HCT116 (cell line): ENCODE results near the gene TDG. TPM values are rescaled to one million over a fixed set of nuclear protein-coding genes. Genes with fewer than 3 reads are reported as not detected.
A peak's percentile ranks its signal among the peaks of the same experiment; 100 is the strongest.

ENCODE experiments used
- ATAC-seq: fragments of 200-7000 bp; cut with Tn5 transposase; 2 replicates; pipeline ENCODE4 v1.9.1; 2020; ENCODE audit warnings: mild to moderate bottlenecking, moderate library complexity
- BruUV-seq: library from RNA; stranded (reverse); fragments of 400-500 nt; replicated peaks from 2 replicates; lab custom pipeline; 2021; lab: Mats Ljungman, UMichigan
- CTCF ChIA-PET: fragments of 300-600 bp; sonication (Branson Sonifier 250); formaldehyde crosslinking; loops from one replicate; lab custom pipeline; 2021; ENCODE audit warnings: antibody characterized with exemption; lab: Charles Lee
- POLR2A ChIA-PET: fragments of 300-600, 350-600 bp; sonication (Branson Sonifier 250); formaldehyde crosslinking; loops from one replicate; lab custom pipeline; 2021; ENCODE audit warnings: antibody characterized with exemption; lab: Charles Lee
- RAD21 ChIA-PET, 2 experiments: fragments of 300-600 bp; sonication (Branson Sonifier 250); formaldehyde crosslinking; loops; one replicate each; lab custom pipeline; 2023; ENCODE audit warnings: low total read pairs in 2 of 2; ENCODE audit not compliant: uncharacterized antibody in 2 of 2, unreplicated experiment in 2 of 2, low non-redundant PET in 1 of 2; lab: Charles Lee
- DNase-seq: peaks from one replicate; pipeline ENCODE4 v3.0.0-alpha.2; 2010; ENCODE audit warnings: low read depth, low spot score
- H2AFZ ChIP-seq: fragments of 200-600 bp; shearing (Covaris generic), sonication (generic); 2 replicates; pipeline ENCODE4 v1.6.1; 2017; ENCODE audit warnings: low read depth, mixed run types, mixed read lengths, antibody characterized with exemption, low read length; ENCODE audit not compliant: poor library complexity, severe bottlenecking
- H3K27ac ChIP-seq: 2 replicates; pipeline ENCODE4 v1.5.1; 2012; ENCODE audit warnings: low read depth, low read length
- H3K27me3 ChIP-seq: fragments of 200-600 bp; sonication (generic); 2 replicates; pipeline ENCODE4 v1.6.1; 2016; ENCODE audit warnings: mixed run types, low read length, mixed read lengths; ENCODE audit not compliant: insufficient read depth
- H3K36me3 ChIP-seq, 2 experiments: fragments of 200-500 bp in 1 of 2; fragments of 200-600 bp in 1 of 2; sonication (Bioruptor generic) in 1 of 2; sonication (generic) in 1 of 2; 2 replicates each; pipeline versions ENCODE4 v1.5.1 to v1.6.1; 2014 to 2016; ENCODE audit warnings: low read length in 2 of 2, inconsistent platforms in 1 of 2, mixed read lengths in 1 of 2, mixed run types in 1 of 2; ENCODE audit not compliant: insufficient read depth in 2 of 2, control insufficient read depth in 1 of 2
- H3K4me1 ChIP-seq, 2 experiments: fragments of 200-600 bp in 1 of 2; sonication (generic) in 1 of 2; 2 replicates each; pipeline versions ENCODE4 v1.5.1 to v1.6.1; 2012 to 2017; ENCODE audit warnings: low read length in 2 of 2, inconsistent platforms in 1 of 2, mild to moderate bottlenecking in 1 of 2, mixed read lengths in 1 of 2, mixed run types in 1 of 2, moderate library complexity in 1 of 2; ENCODE audit not compliant: insufficient read depth in 2 of 2, control insufficient read depth in 1 of 2
- H3K4me2 ChIP-seq: fragments of 200-600 bp; sonication (generic); 2 replicates; pipeline ENCODE4 v1.6.1; 2017; ENCODE audit warnings: mixed run types, low read length, mixed read lengths
- H3K4me3 ChIP-seq, 2 experiments: fragments of 200-600 bp in 1 of 2; sonication (generic) in 1 of 2; replicated peaks in 1 of 2; 2 replicates each; pipeline ENCODE4 v1.5.1; 2011 to 2016; ENCODE audit warnings: low read length in 2 of 2, control low read depth in 1 of 2, low read depth in 1 of 2, mild to moderate bottlenecking in 1 of 2, mixed read lengths in 1 of 2, mixed run types in 1 of 2
- H3K79me2 ChIP-seq: fragments of 200-600 bp; sonication (generic); 2 replicates; pipeline ENCODE4 v1.6.1; 2017; ENCODE audit warnings: mild to moderate bottlenecking, mixed run types, low read length, moderate library complexity, mixed read lengths; ENCODE audit not compliant: insufficient read depth
- H3K9ac ChIP-seq: fragments of 200-600 bp; sonication (generic); 2 replicates; pipeline ENCODE4 v1.6.1; 2016; ENCODE audit warnings: low read length, mixed read lengths
- H3K9me2 ChIP-seq: fragments of 200-600 bp; sonication (generic), shearing (Covaris generic); 2 replicates; pipeline ENCODE4 v1.6.1; 2017; ENCODE audit warnings: mixed run types, mild to moderate bottlenecking, moderate library complexity; ENCODE audit not compliant: insufficient read depth
- H3K9me3 ChIP-seq, 2 experiments: fragments of 200-500 bp in 1 of 2; fragments of 200-600 bp in 1 of 2; sonication (Bioruptor generic) in 1 of 2; sonication (generic) in 1 of 2; 2 replicates each; pipeline ENCODE4 v1.6.1; 2014 to 2017; ENCODE audit warnings: low read length in 2 of 2, mixed read lengths in 2 of 2, inconsistent platforms in 1 of 2, low read depth in 1 of 2, mild to moderate bottlenecking in 1 of 2, mixed run types in 1 of 2, moderate library complexity in 1 of 2; ENCODE audit not compliant: control insufficient read depth in 1 of 2, insufficient read depth in 1 of 2
- H4K20me1 ChIP-seq: fragments of 200-600 bp; sonication (generic), shearing (Covaris generic); 2 replicates; pipeline ENCODE4 v1.6.1; 2017; ENCODE audit warnings: mixed run types, mild to moderate bottlenecking, moderate library complexity; ENCODE audit not compliant: insufficient read depth
- CBX3 ChIP-seq: IDR thresholded peaks from 2 replicates; pipeline ENCODE4 v1.6.1; 2012; ENCODE audit warnings: low read depth
- CEBPB ChIP-seq: IDR thresholded peaks from 2 replicates; pipeline ENCODE4 v1.6.1; 2012; ENCODE audit warnings: low read depth
- EGR1 ChIP-seq: IDR thresholded peaks from 2 replicates; pipeline ENCODE4 v1.6.1; 2012; ENCODE audit warnings: low read depth
- EZH2 ChIP-seq: fragments of 200-600 bp; sonication (generic); IDR thresholded peaks from 2 replicates; pipeline ENCODE4 v1.6.1; 2017; ENCODE audit warnings: antibody characterized with exemption, mixed run types
- EZH2phosphoT487 ChIP-seq: fragments of 200-600 bp; IDR thresholded peaks from 2 replicates; pipeline ENCODE4 v1.6.1; 2018; ENCODE audit warnings: antibody characterized with exemption, borderline replicate concordance
- FOSL1 ChIP-seq: IDR thresholded peaks from 2 replicates; pipeline ENCODE4 v1.6.1; 2012; ENCODE audit warnings: low read depth
- POLR2A ChIP-seq: IDR thresholded peaks from 2 replicates; pipeline ENCODE4 v1.7.0; 2011; ENCODE audit warnings: borderline replicate concordance; ENCODE audit not compliant: insufficient read depth, insufficient read length; ENCODE audit errors: extremely low read depth
- POLR2AphosphoS5 ChIP-seq: IDR thresholded peaks from 2 replicates; pipeline ENCODE4 v1.6.1; 2011; ENCODE audit warnings: mild to moderate bottlenecking, low read depth, low read length, moderate library complexity
- SIN3A ChIP-seq: IDR thresholded peaks from 2 replicates; pipeline ENCODE4 v1.6.1; 2012; ENCODE audit warnings: low read depth
- SP1 ChIP-seq: IDR thresholded peaks from 2 replicates; pipeline ENCODE4 v1.6.1; 2012; ENCODE audit warnings: low read depth
- SRF ChIP-seq: IDR thresholded peaks from 2 replicates; pipeline ENCODE4 v1.6.1; 2012; ENCODE audit warnings: low read depth
- TCF7L2 ChIP-seq: IDR thresholded peaks from 2 replicates; pipeline ENCODE4 v1.7.0; 2011; ENCODE audit warnings: borderline replicate concordance, inconsistent platforms; ENCODE audit not compliant: insufficient read depth, insufficient read length; ENCODE audit errors: extremely low read depth
- ZFX ChIP-seq: fragments of 450-650 bp; IDR thresholded peaks from 2 replicates; pipeline ENCODE4 v1.6.1; 2017
- ZNF274 ChIP-seq: fragments of 200-500 bp; sonication (Bioruptor generic); IDR thresholded peaks from 2 replicates; pipeline ENCODE4 v1.6.1; 2014; ENCODE audit warnings: mild to moderate bottlenecking, low read depth, low read length, inconsistent platforms
- intact Hi-C: fragments of 100-400 bp; cut with micrococcal nuclease; formaldehyde crosslinking; loops from 2 replicates; pipeline ENCODE4 v1.10.0; 2022
- total RNA-seq: library from RNA; stranded (reverse); gene quantifications from one replicate; pipeline ENCODE4 v1.2.1, GENCODE V29; 2021; ENCODE audit not compliant: unreplicated experiment
- TF ChIP-seq, protein P1 (sequence below): IDR thresholded peaks from 2 replicates; pipeline ENCODE4 v1.6.1; 2012
- TF ChIP-seq, protein P2 (sequence below), 3 experiments: fragments of 200-600 bp in 1 of 3; sonication (generic) in 1 of 3; IDR thresholded peaks in 2 of 3; conservative IDR thresholded peaks in 1 of 3; 2 replicates each; pipeline ENCODE4 v1.5.1; 2012 to 2017; ENCODE audit warnings: low read depth in 2 of 3, low read length in 2 of 3, antibody characterized with exemption in 1 of 3, borderline replicate concordance in 1 of 3, control low read depth in 1 of 3, mild to moderate bottlenecking in 1 of 3, mixed read lengths in 1 of 3, mixed run types in 1 of 3, moderate library complexity in 1 of 3; ENCODE audit not compliant: insufficient read depth in 1 of 3
- TF ChIP-seq, protein P3 (sequence below): IDR thresholded peaks from 2 replicates; pipeline ENCODE4 v1.6.1; 2012
- TF ChIP-seq, protein P4 (sequence below): IDR thresholded peaks from 2 replicates; pipeline ENCODE4 v1.6.1; 2011; ENCODE audit warnings: mild to moderate bottlenecking, low read length, moderate library complexity; ENCODE audit not compliant: insufficient replicate concordance; ENCODE audit errors: extremely low read depth

The TDG gene
- total RNA-seq, 1 experiment from 2014 or later, result 23.9 TPM

DNA sequence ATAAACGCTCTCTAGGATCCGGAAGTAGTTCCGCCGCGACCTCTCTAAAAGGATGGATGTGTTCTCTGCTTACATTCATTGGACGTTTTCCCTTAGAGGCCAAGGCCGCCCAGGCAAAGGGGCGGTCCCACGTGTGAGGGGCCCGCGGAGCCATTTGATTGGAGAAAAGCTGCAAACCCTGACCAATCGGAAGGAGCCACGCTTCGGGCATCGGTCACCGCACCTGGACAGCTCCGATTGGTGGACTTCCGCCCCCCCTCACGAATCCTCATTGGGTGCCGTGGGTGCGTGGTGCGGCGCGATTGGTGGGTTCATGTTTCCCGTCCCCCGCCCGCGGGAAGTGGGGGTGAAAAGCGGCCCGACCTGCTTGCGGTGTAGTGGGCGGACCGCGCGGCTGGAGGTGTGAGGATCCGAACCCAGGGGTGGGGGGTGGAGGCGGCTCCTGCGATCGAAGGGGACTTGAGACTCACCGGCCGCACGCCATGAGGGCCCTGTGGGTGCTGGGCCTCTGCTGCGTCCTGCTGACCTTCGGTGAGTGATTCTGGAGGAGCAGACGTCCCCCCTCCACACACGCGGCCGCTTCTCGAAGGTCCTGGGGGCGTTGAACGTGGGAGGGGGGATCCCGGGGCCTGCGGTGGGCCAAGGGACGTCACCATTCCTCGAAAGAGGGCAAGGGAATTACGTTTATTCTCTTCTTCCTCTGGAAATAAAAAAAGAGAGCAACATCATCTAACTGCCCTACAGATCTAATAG, 35.5 kb upstream of the TDG start, which contains the start of gene HSP90B1:
Gene HSP90B1, plus strand, starts transcription at position 377 of the 753 bp plus-strand sequence. Its CDS starts 106 bp downstream, at position 483.
- no peaks in the 10 kb centered on the region for H3K9me2 ChIP-seq
- BruUV-seq, result no TSS peak
- no peaks in the 10 kb centered on the region for H3K27me3 ChIP-seq
- peak within 1 kb of the TSS; percentile 68 for H3K27ac ChIP-seq
- peaks cover 8 to 27% of the 10 kb centered on the region in 2 experiments for H3K4me1 ChIP-seq
- intact Hi-C loops, result loop anchor here (2.0 kb wide), 1 partner anchor 27 kb away; a partner anchor contains a TSS
- DNase-seq (peak; percentile 100), ATAC-seq (peak; percentile 89)
- H3K79me2 ChIP-seq, result peaks cover 49% of the 10 kb centered on the region
- POLR2A ChIA-PET, result interaction anchor here (0.6 to 1.8 kb wide), 17 partner anchors 10 to 169 kb away, joined by 3 to 16 read pairs (median 4); partner anchors contain the start of gene TDG
- RAD21 ChIA-PET, result interaction anchor here in 1 of 2 experiments (0.7 kb wide), 1 partner anchor 26 kb away, joined by 3 read pairs; no protein-coding TSS in a partner anchor
- H3K36me3 ChIP-seq, result peaks cover 30 to 38% of the 10 kb centered on the region in 2 experiments
- CTCF ChIA-PET, result interaction anchor here (1.4 kb wide), 1 partner anchor 35 kb away, joined by 5 read pairs; the partner anchor contains the start of gene TDG
- TF ChIP-seq SRF, result peak; percentile 59
- TF ChIP-seq SIN3A, result peak; percentile 95
- TF ChIP-seq, protein P1, sequence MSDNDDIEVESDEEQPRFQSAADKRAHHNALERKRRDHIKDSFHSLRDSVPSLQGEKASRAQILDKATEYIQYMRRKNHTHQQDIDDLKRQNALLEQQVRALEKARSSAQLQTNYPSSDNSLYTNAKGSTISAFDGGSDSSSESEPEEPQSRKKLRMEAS, result peak; percentile 96
- no peak for TF ChIP-seq EZH2
- peak; percentile 68 for TF ChIP-seq POLR2A
- no peak for TF ChIP-seq FOSL1
- no peak for TF ChIP-seq CEBPB
- TF ChIP-seq EGR1, result peak; percentile 91
- TF ChIP-seq POLR2AphosphoS5, result peak; percentile 99
- peak; percentile 72; the same call in 1 of the 2 replicates for TF ChIP-seq CBX3
- TF ChIP-seq, protein P2, sequence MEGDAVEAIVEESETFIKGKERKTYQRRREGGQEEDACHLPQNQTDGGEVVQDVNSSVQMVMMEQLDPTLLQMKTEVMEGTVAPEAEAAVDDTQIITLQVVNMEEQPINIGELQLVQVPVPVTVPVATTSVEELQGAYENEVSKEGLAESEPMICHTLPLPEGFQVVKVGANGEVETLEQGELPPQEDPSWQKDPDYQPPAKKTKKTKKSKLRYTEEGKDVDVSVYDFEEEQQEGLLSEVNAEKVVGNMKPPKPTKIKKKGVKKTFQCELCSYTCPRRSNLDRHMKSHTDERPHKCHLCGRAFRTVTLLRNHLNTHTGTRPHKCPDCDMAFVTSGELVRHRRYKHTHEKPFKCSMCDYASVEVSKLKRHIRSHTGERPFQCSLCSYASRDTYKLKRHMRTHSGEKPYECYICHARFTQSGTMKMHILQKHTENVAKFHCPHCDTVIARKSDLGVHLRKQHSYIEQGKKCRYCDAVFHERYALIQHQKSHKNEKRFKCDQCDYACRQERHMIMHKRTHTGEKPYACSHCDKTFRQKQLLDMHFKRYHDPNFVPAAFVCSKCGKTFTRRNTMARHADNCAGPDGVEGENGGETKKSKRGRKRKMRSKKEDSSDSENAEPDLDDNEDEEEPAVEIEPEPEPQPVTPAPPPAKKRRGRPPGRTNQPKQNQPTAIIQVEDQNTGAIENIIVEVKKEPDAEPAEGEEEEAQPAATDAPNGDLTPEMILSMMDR (IDR thresholded peaks at IDR 0.05 in 2 of 3, conservative IDR thresholded peaks at IDR 0.05 in 1 of 3; ENCODE audit: borderline replicate concordance in 1 of 3, insufficient read depth in 1 of 3, low read depth in 2 of 3, low read length in 2 of 3), result no peak
- TF ChIP-seq TCF7L2, result peak; percentile 53
- TF ChIP-seq ZFX, result no peak
- TF ChIP-seq SP1, result peak; percentile 99
- no peak for TF ChIP-seq EZH2phosphoT487
- TF ChIP-seq, protein P3, sequence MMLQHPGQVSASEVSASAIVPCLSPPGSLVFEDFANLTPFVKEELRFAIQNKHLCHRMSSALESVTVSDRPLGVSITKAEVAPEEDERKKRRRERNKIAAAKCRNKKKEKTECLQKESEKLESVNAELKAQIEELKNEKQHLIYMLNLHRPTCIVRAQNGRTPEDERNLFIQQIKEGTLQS, result no peak
- TF ChIP-seq, protein P4, sequence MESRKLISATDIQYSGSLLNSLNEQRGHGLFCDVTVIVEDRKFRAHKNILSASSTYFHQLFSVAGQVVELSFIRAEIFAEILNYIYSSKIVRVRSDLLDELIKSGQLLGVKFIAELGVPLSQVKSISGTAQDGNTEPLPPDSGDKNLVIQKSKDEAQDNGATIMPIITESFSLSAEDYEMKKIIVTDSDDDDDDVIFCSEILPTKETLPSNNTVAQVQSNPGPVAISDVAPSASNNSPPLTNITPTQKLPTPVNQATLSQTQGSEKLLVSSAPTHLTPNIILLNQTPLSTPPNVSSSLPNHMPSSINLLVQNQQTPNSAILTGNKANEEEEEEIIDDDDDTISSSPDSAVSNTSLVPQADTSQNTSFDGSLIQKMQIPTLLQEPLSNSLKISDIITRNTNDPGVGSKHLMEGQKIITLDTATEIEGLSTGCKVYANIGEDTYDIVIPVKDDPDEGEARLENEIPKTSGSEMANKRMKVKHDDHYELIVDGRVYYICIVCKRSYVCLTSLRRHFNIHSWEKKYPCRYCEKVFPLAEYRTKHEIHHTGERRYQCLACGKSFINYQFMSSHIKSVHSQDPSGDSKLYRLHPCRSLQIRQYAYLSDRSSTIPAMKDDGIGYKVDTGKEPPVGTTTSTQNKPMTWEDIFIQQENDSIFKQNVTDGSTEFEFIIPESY, result no peak
- no peak for TF ChIP-seq ZNF274
- TF ChIP-seq, all 23 proteins: peak for 9
- peak within 1 kb of the TSS; percentile 98 for H3K9ac ChIP-seq
- H3K9me3 ChIP-seq, result no peaks in the 10 kb centered on the region
- H2AFZ ChIP-seq, result peak within 1 kb of the TSS; percentile 57
- H4K20me1 ChIP-seq, result peaks cover 21% of the 10 kb centered on the region; the same call in 1 of the 2 replicates
- H3K4me2 ChIP-seq, result peak within 1 kb of the TSS; percentile 88
- H3K4me3 ChIP-seq, result peak within 1 kb of the TSS; percentile 84 to 86
